T-cell (primary cell): ENCODE data around the gene SEMA3A. TPM values are rescaled to one million over a fixed set of nuclear protein-coding genes. Genes with fewer than 3 reads are reported as not detected.

ENCODE experiments used
- ATAC-seq, 4 experiments: fragments of 200-7000 bp in 3 of 4; fragments of 150-1000 bp in 1 of 4; cut with Tn5 transposase; replicated peaks in 1 of 4; 1 replicate in 3 of 4; 2 replicates in 1 of 4; pipeline ENCODE4 v1.10.0; 2021; ENCODE audit warnings: moderate library complexity in 3 of 4, mild to moderate bottlenecking in 2 of 4, moderate number of reproducible peaks in 1 of 4
- CTCF ChIA-PET, 2 donors: fragments of 300-600 bp; sonication (Branson Sonifier 250); formaldehyde crosslinking; loops; one replicate each; lab custom pipeline; 2022; ENCODE audit warnings: antibody characterized with exemption in 2 of 2; lab: Charles Lee
- POLR2A ChIA-PET, 2 donors: fragments of 300-600 bp; sonication (Branson Sonifier 250); formaldehyde crosslinking; loops; one replicate each; lab custom pipeline; 2022; ENCODE audit warnings: antibody characterized with exemption in 2 of 2; lab: Charles Lee
- DNase-seq, 35 experiments: peaks; one replicate each; pipeline versions ENCODE4 v3.0.0 to v3.0.0-alpha.2; 2013 to 2023
- H3K27ac ChIP-seq: one replicate; pipeline ENCODE4 v1.5.1; 2013; ENCODE audit warnings: low read length
- H3K27me3 ChIP-seq, 2 experiments: replicated peaks in 1 of 2; 1 replicate in 1 of 2; 2 replicates in 1 of 2; pipeline versions ENCODE4 v1.6.1 to v1.7.0; 2013; ENCODE audit warnings: low read length in 1 of 2, mixed read lengths in 1 of 2; ENCODE audit not compliant: control insufficient read depth in 2 of 2, insufficient read depth in 2 of 2; ENCODE audit errors: extremely low read depth in 1 of 2
- H3K36me3 ChIP-seq, 2 donors: 1 replicate in 1 of 2; 2 replicates in 1 of 2; pipeline versions ENCODE4 v1.6.1 to v1.7.0; 2013; ENCODE audit warnings: low read length in 1 of 2; ENCODE audit not compliant: control insufficient read depth in 2 of 2, insufficient read depth in 1 of 2; ENCODE audit errors: extremely low read depth in 1 of 2
- H3K4me1 ChIP-seq, 2 experiments: 1 replicate in 1 of 2; 2 replicates in 1 of 2; pipeline versions ENCODE4 v1.6.1 to v1.7.0; 2013; ENCODE audit warnings: low read length in 2 of 2, mixed read lengths in 1 of 2; ENCODE audit not compliant: insufficient read depth in 2 of 2, control insufficient read depth in 1 of 2; ENCODE audit errors: extremely low read depth in 1 of 2
- H3K4me3 ChIP-seq, 2 donors: 1 replicate in 1 of 2; 2 replicates in 1 of 2; pipeline versions ENCODE4 v1.5.1 to v1.7.0; 2013; ENCODE audit warnings: mild to moderate bottlenecking in 2 of 2, low read length in 1 of 2, moderate library complexity in 1 of 2; ENCODE audit not compliant: control insufficient read depth in 1 of 2; ENCODE audit errors: extremely low read depth in 1 of 2
- H3K9me3 ChIP-seq: 2 replicates; pipeline ENCODE4 v1.7.0; 2013
- H3K27ac Mint-ChIP-seq, 2 donors: one replicate each; pipeline ENCODE4 v1.8.0; 2020 to 2021; ENCODE audit warnings: mild to moderate bottlenecking in 2 of 2, mixed read lengths in 2 of 2
- H3K27me3 Mint-ChIP-seq, 2 donors: one replicate each; pipeline ENCODE4 v1.8.0; 2021 to 2022; ENCODE audit warnings: mixed read lengths in 2 of 2
- H3K36me3 Mint-ChIP-seq: one replicate; pipeline ENCODE4 v1.8.0; 2021; ENCODE audit warnings: mixed read lengths
- H3K4me1 Mint-ChIP-seq, 3 donors: one replicate each; pipeline ENCODE4 v1.8.0; 2020 to 2022; ENCODE audit warnings: mixed read lengths in 3 of 3, mild to moderate bottlenecking in 1 of 3
- H3K4me3 Mint-ChIP-seq, 3 donors: one replicate each; pipeline ENCODE4 v1.8.0; 2020 to 2022; ENCODE audit warnings: mild to moderate bottlenecking in 3 of 3, mixed read lengths in 3 of 3, moderate library complexity in 3 of 3
- H3K9me3 Mint-ChIP-seq, 3 donors: one replicate each; pipeline ENCODE4 v1.8.0; 2020 to 2022; ENCODE audit warnings: mixed read lengths in 3 of 3
- WGBS: methylation state at CpG from one replicate; pipeline ENCODE4 v1.1.5; 2013; ENCODE audit warnings: missing lambda C conversion rate; ENCODE audit not compliant: insufficient coverage; 5-methylcytosine and 5-hydroxymethylcytosine counted together
- total RNA-seq, 35 experiments: library from RNA in 6 of 35; stranded (reverse) in 6 of 35; fragments of 120-200 nt in 1 of 35; gene quantifications; one replicate each; pipeline versions ENCODE4 v1.2.1 to v1.2.4 and lab custom pipeline; 2013 to 2026

SEMA3A gene
- total RNA-seq, 5 donors from 2014 or later (not counting 1 experiment from before 2014, with no cell fraction given): 0.15 to 1.6 (median 0.53) TPM; not detected in 1

DNA sequence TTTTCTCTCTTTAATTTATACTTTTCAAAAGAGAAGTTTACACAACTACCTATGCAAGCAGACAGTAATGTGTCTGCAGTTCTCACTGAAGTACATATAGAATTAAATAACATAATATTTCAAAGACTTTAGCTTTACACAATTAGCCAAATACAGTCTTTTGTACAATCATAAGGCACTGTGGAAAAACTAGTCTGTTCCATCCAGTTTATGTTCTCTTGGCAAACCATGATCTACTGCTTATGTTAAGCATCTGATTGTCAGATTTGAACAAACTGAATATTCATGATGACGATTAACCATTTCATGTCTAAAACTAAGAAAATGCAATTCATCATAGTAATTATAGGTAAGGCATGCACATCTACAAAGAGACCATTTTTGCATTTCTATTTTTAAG is 842 bp downstream of the SEMA3A start:
- no peaks in the 10 kb centered on the region for H3K36me3 ChIP-seq
- H3K4me3 ChIP-seq: no peak overlapping the region
- WGBS: no CpG with 5 or more reads among the region's 1 CpG
- Mint-ChIP-seq H3K27ac (no peak overlapping the region), H3K36me3 (no peaks in the 10 kb centered on the region), H3K27me3 (no peaks in the 10 kb centered on the region), H3K4me3 (peak overlapping the region in 1 of 3 donors; percentile 92), H3K4me1 (peaks cover 20 to 37% (median 25%) of the 10 kb centered on the region in 3 donors), H3K9me3 (no peaks in the 10 kb centered on the region)
- H3K9me3 ChIP-seq: no peaks in the 10 kb centered on the region
- no peak for DNase-seq
- H3K27me3 ChIP-seq: no peaks in the 10 kb centered on the region
- POLR2A ChIA-PET: interaction anchor here (0.6 to 0.7 kb wide), 2 partner anchors 34 to 195 kb away, joined by 3 read pairs; no protein-coding TSS in a partner anchor
- peaks cover 5 to 16% of the 10 kb centered on the region in 2 experiments for H3K4me1 ChIP-seq
- ATAC-seq: no peak
- H3K27ac ChIP-seq: no peak overlapping the region
- CTCF ChIA-PET: interaction anchor here (0.6 to 0.7 kb wide), 2 partner anchors 62 to 119 kb away, joined by 3 read pairs; no protein-coding TSS in a partner anchor

- Histone ChIP-seq H3K4me3 (no peak overlapping the region), H3K27ac (no peak overlapping the region), H3K4me1 (peaks cover 5 to 27% of the 10 kb centered on the region in 2 experiments), H3K27me3 (no peaks in the 10 kb centered on the region), H3K9me3 (no peaks in the 10 kb centered on the region), H3K36me3 (no peaks in the 10 kb centered on the region)
- ChIA-PET CTCF (no interaction called here), POLR2A (no interaction called here)
- ATAC-seq (no peak), DNase-seq (no peak)
- Mint-ChIP-seq H3K27me3 (no peaks in the 10 kb centered on the region), H3K36me3 (no peaks in the 10 kb centered on the region), H3K4me3 (no peak overlapping the region), H3K9me3 (no peaks in the 10 kb centered on the region), H3K27ac (peak overlapping the region in 1 of 2 donors; percentile 13), H3K4me1 (peaks cover 28 to 43% (median 37%) of the 10 kb centered on the region in 3 donors)
- no CpG with 5 or more reads among the region's 1 CpG for WGBS
Observed at GRCh38 chr7:84191842-84192241, 2.7 kb downstream of the SEMA3A start.

DNA sequence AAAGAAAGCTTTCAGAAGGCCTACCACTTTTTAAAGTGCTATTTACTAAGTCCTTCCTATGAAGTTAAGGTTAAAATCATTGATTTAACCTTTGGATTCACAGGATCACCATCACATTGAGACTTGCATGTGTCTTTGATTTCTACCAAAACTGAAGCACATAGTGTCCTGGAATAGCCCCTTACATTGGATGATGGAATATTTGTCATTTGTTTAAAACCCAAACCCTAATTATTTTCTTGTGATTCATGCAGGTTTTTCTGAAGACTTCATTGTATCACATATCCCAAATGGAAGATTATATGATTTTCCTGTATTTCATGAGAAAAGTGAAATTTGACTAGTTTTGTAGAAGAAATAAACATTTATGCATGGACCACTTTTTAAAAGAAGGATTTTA is 3.3 kb downstream of the SEMA3A start:
- ChIA-PET CTCF (no interaction called here), POLR2A (no interaction called here)
- no peaks in the 10 kb centered on the region for H3K9me3 Mint-ChIP-seq

DNA sequence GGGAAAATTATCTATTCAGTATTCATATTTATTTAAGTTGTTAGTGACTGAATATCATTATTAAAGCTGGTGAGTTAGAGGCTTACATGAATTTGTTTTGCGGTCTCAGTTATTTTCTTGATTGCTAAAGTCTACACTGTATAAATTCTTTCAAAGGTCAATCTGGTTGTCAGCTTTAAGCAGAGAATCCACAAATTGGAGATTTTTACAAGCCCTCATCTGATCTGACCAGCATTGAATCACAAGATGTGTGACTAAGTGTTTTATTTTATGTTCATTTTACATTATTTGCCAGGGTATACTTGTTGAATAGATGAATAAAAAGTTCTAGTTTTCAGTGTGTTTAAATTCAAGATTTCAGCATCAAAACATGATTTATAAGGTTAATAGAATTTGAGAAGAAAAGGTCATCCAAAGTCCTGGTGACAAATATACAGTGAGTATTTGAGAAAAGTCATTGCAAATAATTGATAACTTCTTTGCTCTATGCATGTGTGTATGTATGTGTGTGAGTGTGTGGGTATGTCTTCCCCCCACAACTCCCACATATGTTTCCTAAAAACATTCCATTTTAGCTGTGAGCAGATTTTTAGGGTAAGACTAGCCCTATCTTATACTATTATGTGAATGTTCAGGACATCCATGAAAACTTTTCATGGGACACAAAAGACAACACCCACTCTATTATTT is 4.4 kb downstream of the SEMA3A start:
- Mint-ChIP-seq H3K27me3 (no peaks in the 10 kb centered on the region), H3K36me3 (no peaks in the 10 kb centered on the region), H3K4me1 (peaks cover 24 to 32% (median 32%) of the 10 kb centered on the region in 3 donors), H3K27ac (no peak overlapping the region), H3K4me3 (no peak overlapping the region), H3K9me3 (no peaks in the 10 kb centered on the region)
- no peak overlapping the region for H3K4me3 ChIP-seq
- ChIA-PET CTCF (no interaction called here), POLR2A (no interaction called here)
- DNase-seq: no peak
- H3K27me3 ChIP-seq: no peaks in the 10 kb centered on the region
- H3K4me1 ChIP-seq: peaks cover 2 to 27% of the 10 kb centered on the region in 2 experiments
- ATAC-seq: no peak
- H3K27ac ChIP-seq: no peak overlapping the region
- H3K9me3 ChIP-seq: no peaks in the 10 kb centered on the region
- no peaks in the 10 kb centered on the region for H3K36me3 ChIP-seq
- 100% methylated on average over 1 of the region's 1 CpG for WGBS

More for the DNA sequence above, 3.3 kb downstream of the SEMA3A start:
- Mint-ChIP-seq H3K4me1 (peaks cover 30 to 43% (median 39%) of the 10 kb centered on the region in 3 donors), H3K27ac (no peak overlapping the region), H3K36me3 (no peaks in the 10 kb centered on the region), H3K27me3 (no peaks in the 10 kb centered on the region), H3K4me3 (no peak overlapping the region)
- Histone ChIP-seq H3K27ac (no peak overlapping the region), H3K9me3 (no peaks in the 10 kb centered on the region), H3K4me1 (peaks cover 5 to 27% of the 10 kb centered on the region in 2 experiments), H3K36me3 (no peaks in the 10 kb centered on the region), H3K4me3 (no peak overlapping the region), H3K27me3 (no peaks in the 10 kb centered on the region)
- ATAC-seq: no peak
- DNase-seq: no peak

- ChIA-PET POLR2A (no interaction called here), CTCF (no interaction called here)
- H3K36me3 Mint-ChIP-seq: no peaks in the 10 kb centered on the region
- H3K27ac Mint-ChIP-seq: no peak overlapping the region
- H3K27me3 Mint-ChIP-seq: no peaks in the 10 kb centered on the region
- H3K4me3 ChIP-seq: no peak overlapping the region
- no peaks in the 10 kb centered on the region for H3K36me3 ChIP-seq
- peak in 1 of 35 experiments; percentile 10 for DNase-seq
- no peak for ATAC-seq
- peaks cover 0 to 23% of the 10 kb centered on the region in 2 experiments for H3K4me1 ChIP-seq
- no peak overlapping the region for H3K27ac ChIP-seq
- no peak overlapping the region for H3K4me3 Mint-ChIP-seq
- no peaks in the 10 kb centered on the region for H3K27me3 ChIP-seq
- peaks cover 0 to 4% (median 0%) of the 10 kb centered on the region in 3 donors for H3K9me3 Mint-ChIP-seq
- H3K4me1 Mint-ChIP-seq: peaks cover 15 to 21% (median 19%) of the 10 kb centered on the region in 3 donors
- H3K9me3 ChIP-seq: no peaks in the 10 kb centered on the region
Observed at GRCh38 chr7:84188786-84189405, 5.7 kb downstream of the SEMA3A start.

GRCh38 chr7:84187813-84188510 is 6.6 kb downstream of the SEMA3A start:
- no peak overlapping the region for H3K27ac ChIP-seq
- POLR2A ChIA-PET: no interaction called here
- peaks cover 15 to 20% (median 16%) of the 10 kb centered on the region in 3 donors for H3K4me1 Mint-ChIP-seq
- CTCF ChIA-PET: no interaction called here
- H3K9me3 Mint-ChIP-seq: peaks cover 0 to 4% (median 0%) of the 10 kb centered on the region in 3 donors
- no peak for ATAC-seq
- WGBS: 100% methylated on average over 1 of the region's 2 CpGs
- no peaks in the 10 kb centered on the region for H3K36me3 Mint-ChIP-seq
- no peak for DNase-seq
- no peak overlapping the region for H3K4me3 Mint-ChIP-seq
- H3K9me3 ChIP-seq: no peaks in the 10 kb centered on the region
- H3K27me3 ChIP-seq: no peaks in the 10 kb centered on the region
- peaks cover 0 to 18% of the 10 kb centered on the region in 2 experiments for H3K4me1 ChIP-seq
- no peaks in the 10 kb centered on the region for H3K36me3 ChIP-seq
- H3K4me3 ChIP-seq: no peak overlapping the region
- no peaks in the 10 kb centered on the region for H3K27me3 Mint-ChIP-seq
- no peak overlapping the region for H3K27ac Mint-ChIP-seq
